GM19455 (cell line): ENCODE results near the gene OR51B4.
"Not testable (repeated sequence)": the region's sequence is repeated elsewhere in the genome, so short reads cannot be mapped to it uniquely, and the experiment has no call there.

Experiments
- ATAC-seq: cut with Tn5 transposase; IDR thresholded peaks from one replicate; pipeline ENCODE4 v1.9.1; 2021; ENCODE audit not compliant: unreplicated experiment

OR51B4 gene

DNA sequence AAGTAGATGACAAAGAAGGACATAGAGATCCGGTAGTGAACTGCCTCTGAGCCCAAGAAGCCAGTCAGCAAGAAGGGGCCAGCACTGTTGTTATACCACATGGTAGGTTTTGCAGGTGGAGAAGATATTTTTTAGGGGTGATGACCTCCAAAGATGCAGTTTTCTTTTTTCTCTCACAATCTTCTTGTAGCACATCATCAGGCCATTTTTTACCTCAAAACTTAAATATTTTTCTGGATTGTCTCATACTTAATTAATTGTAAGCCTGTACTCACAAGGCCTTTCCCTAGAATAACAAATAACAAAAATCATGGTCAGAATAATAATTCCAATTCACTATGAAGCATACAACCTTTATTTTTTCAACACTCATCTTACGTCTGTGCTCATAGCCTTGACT lies at the start of gene OR51B4:
Gene OR51B4 (minus strand): TSS at position 101 of the 400 bp plus-strand sequence. CDS start 0 bp downstream, at position 101.
- no peak for ATAC-seq

DNA sequence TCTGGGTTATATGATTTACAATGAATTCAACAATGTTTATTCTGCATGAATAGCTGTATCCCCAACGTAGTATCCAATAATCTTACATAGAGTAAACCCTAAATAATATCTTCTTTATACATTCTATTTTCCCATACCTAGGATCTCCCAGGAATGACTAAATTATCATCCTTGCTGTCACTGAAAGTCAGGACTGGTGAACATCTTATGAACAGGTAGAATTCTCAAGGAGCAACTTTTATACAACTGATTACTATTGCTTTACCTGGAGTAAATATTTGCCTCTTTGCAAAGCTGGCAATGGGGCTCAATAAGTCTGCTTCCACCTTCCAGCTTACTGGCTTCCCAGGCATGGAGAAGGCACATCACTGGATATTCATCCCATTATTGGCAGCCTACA lies 49.5 kb upstream of the OR51B4 start, which contains the start of gene OR51B6:
Gene OR51B6 (plus strand): TSS at position 301 of the 400 bp plus-strand sequence. CDS start 0 bp downstream, at position 301.
- no peak for ATAC-seq

DNA sequence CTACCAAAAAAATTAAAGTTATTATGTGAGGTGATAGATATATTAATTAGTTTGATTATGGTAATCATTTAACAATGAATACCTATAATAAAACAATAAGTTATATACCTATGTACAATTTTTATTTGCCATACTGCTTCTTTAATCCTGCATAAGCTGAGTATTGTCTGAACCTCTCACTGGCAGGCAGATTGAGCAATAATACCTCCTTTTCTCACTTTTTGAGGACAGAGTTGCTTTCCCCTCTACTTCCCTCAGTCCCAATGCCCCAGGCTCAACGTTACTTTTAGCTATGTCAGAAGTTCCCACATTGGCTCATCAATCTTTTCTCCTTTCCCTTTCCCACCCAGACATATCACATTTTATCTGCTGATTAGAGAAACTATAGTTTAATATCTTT lies 47.8 kb upstream of the OR51B4 start:
- no peak for ATAC-seq

- ATAC-seq: no peak
These were observed 46.9 kb upstream of the OR51B4 start for GRCh38 chr11:5348551-5349194.

DNA sequence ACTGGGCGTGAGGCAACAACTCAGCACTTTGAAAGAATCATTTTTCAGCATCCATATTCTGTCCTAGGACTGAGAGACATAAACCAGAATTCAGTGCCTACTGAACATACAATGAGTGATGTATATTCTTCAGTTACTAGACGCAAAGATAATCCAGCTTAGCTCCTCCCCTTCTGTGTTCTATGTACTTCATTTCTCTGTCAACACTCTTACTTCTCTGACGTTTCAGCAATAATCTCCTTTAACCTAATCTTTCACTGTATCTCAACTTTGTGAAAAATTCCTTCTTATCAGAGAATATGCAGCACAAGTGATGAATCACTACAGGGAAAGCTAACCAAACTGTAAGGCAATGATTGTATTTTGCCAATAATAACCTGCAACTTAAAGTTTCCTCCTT lies 44.1 kb upstream of the OR51B4 start:
- no peak for ATAC-seq

GRCh38 chr11:5343474-5344335 lies 42.0 kb upstream of the OR51B4 start, which contains the start of gene OR51B5:
Gene OR51B5, minus strand, starts transcription at chr11:5343524. Its CDS starts 0 bp downstream, at chr11:5343524.
- no peak for ATAC-seq

DNA sequence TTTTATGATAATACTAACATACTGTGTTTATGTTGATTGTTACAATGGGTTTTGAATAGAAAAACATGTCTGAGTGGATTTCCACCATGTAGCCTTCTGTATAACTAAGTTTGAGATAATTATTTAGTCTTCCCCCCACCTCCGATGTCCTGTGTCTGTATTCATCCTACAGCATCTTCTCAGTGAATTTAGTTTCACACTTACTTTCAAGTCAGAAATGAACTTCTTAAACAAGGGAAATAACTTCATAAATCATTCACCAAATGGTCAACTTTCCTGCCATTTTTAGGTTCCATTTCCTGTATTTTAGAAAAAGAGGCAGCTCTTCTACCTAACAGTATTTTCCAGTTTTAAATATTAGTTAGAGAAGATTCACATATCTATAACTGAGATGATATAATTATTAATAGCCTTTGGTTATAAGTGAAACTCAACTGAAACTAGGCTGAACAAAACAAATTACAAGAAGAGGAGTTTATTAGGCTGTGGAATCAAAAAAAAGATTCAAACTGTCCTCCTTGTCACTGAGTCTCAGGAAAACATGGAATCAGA lies 38.1 kb upstream of the OR51B4 start:
- ATAC-seq: peak; percentile 56

DNA sequence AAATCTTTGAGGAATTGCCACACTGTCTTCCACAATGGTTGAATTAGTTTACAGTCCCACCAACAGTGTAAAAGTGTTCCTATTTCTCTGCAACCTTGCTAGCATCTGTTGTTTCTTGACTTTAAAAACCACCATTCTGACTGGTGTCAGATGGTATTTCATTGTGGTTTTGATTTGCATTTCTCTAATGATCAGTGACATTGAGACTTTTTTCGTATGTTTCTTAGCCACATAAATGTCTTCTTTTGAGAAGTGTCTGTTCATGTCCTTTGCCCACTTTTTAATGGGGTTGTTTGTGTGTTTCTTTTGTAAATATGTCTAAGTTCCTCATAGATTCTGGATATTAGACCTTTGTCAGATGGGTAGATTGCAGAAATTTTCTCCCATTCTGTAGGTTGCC lies 35.5 kb upstream of the OR51B4 start:
- not testable (repeated sequence) for ATAC-seq

DNA sequence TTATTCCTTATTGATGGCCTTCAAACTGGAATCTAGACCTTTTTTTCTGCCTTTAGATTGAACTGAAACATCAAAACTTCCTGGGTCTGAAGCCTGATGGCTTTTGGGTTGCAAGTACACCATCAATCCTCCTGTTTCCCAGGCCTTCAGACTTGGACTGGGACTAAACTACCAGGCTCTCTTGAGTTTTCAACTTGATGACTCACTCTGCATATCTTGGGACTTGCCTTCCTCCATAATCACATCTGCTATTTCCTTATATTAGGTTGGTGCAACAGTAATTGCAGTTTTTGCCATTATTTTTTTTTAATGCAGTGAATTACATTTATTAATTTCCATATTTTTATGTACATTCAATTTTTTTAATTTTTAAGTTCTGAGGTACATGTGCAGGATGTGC lies 34.6 kb upstream of the OR51B4 start:
- ATAC-seq: no peak

DNA sequence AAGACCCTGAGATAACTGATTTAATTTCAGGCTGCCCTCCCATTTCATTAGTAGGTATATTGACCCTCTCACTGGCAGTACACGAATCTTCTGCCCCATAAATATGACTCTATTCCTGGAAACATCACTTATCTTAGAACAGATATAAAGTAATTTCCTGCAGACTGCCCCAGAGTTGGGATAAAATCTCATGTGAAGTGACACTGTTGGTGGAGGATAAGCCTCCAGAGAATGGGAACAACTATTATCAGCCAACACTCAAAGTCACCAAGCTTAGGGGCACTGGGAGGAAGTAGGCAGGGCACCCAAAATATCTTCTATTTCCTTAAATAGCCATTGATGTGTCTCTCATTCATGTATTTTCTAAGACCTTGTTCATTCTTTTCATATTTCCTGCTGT lies 33.4 kb upstream of the OR51B4 start:
- no peak for ATAC-seq

- no peak for ATAC-seq
These were observed 22.5 kb upstream of the OR51B4 start, which contains the start of gene OR51B2 for GRCh38 chr11:5324197-5324596. Gene OR51B2, minus strand, starts transcription at chr11:5324297. Its CDS starts 0 bp downstream, at chr11:5324297.

GRCh38 chr11:5317292-5317691 lies 15.5 kb upstream of the OR51B4 start:
- ATAC-seq: no peak

- ATAC-seq: not testable (repeated sequence)
These were observed 11.7 kb upstream of the OR51B4 start for GRCh38 chr11:5313326-5314023.

GRCh38 chr11:5310423-5310822 lies 8.7 kb upstream of the OR51B4 start:
- no peak for ATAC-seq

DNA sequence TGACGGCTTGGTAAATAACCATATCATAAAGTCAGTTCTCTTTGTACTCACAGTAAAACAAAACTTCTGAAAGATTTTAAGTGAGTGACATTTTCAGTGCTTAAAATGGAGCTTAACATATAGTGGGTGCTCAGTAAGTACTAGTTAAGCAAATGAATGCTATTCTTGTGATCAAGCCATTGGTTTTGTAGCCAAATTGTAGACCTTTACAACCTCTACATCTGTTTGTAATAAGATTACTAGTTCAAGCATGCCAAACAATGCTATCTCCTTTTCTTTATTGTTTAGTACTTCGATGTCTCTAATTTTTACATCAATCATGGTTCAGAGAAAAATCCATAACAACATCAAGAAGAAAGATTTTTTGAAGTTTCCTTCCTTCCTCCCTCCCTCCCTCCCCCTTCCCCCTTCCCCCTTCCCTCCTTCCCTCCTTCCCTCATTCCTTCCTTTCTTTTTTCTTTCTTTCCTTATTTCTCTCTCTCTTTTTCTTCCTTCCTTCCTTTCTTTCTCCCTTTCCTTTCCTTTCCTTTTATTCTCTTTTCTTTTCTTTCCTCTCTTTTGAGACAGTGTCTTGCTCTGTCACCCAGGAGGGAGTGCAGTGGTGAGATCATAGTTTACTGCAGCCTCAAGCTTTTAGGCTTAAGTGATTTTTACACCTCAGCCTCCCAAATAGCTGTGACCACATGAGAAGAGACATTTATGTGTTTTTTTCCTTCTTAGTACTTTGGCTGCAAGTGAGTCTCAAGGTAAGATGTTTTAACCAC lies 5.7 kb upstream of the OR51B4 start:
- no peak for ATAC-seq

- no peak for ATAC-seq
These were observed 2.3 kb upstream of the OR51B4 start for GRCh38 chr11:5304046-5304445.

DNA sequence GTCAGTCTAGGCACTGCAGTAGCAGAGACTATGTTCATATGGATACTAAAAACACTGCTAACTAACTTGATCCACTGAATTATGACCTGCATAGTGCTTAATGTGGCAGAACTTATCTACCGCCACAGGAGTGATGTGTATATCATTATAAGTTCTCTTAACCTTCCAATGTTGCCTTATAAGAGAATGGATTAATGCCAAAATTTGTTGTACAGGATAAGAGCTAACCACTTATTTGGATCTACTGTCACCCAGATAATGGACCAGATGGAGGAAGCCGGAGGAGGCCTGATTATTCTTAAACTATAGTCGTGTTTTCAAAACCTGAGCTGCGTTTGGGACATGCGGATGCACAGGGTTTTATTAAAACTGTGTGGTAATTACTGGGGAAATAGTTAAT lies 1.9 kb upstream of the OR51B4 start:
- no peak for ATAC-seq

DNA sequence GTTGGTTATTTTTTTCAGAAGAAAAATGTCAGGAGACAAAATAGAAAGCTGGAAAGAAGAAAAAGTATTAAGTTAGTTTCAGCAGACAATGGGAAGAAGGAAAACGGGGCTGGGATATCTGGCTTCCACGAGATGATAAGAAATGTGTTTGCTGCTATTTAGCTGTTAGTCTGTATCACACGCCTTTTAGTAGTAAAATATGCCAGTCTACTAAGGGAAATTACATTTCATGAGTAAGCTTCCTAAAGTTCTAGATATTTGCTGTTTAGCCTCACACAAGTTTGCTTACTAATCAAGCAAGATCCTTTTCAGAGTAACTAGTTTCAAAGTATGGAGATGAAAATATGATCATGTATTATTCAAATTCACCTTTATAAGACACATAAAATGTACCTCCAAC lies 1.5 kb downstream of the OR51B4 start:
- no peak for ATAC-seq

DNA sequence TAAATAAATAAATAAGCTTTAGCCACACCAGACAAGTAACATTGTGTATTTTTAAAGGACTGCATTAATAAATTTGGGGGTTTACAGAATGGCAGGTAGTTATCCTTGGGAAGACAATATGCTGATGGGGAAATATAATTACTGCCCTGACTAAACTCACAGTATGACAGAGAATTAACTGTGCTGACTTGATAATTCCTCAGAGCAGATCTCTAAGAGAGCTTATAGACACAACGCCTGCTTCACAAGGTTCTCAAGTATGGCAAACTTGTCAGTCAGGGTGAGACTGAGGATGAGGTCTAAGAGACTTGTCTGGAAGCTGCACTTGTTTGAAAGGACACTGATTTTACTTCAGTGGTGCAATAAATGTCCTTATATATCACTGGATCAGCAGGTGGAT lies 3.3 kb downstream of the OR51B4 start:
- ATAC-seq: no peak

DNA sequence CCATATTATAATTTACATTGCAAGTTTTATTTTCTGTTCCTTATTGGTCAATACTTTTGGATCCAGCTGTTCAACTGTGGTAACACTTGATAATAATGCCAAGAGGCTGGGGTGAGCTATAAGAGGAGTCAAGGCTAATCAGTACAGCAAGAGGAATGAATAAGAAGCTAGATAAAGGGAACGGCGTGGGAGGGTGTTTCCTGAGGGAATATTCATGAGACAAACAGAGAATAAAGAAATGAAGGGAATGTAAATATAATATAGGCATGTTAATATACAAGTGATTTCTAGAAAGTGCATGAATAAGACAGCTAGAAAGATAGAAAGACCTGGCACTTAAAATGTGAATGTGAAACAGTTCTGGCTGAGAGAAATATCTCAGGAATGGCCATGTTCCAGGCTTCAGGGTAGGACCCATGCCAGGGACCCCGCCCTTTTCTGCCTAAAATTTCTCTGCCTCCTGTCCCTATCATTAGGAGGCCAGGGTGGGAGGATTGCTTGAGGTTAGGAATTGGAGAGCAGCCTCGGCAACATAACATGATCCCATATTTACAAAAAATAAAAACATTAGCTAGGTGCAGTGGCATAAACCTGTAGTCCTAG lies 3.9 kb downstream of the OR51B4 start:
- no peak for ATAC-seq
